Left renal cortex interstitium (tissue), 4 donors: ENCODE data around the gene TRABD2B. TPM values are rescaled to one million over a fixed set of nuclear protein-coding genes. Genes with fewer than 3 reads are reported as not detected.

Source experiments
- DNase-seq, 4 donors: peaks; one replicate each; pipeline ENCODE4 v3.0.0-alpha.2; 2013; ENCODE audit warnings: low read depth in 4 of 4, low spot score in 2 of 4, missing footprints in 1 of 4
- polyA plus RNA-seq, 4 donors: library from polyadenylated mRNA; unstranded; fragments of 120-200 nt; gene quantifications; one replicate each; pipeline ENCODE4 v1.2.1, GENCODE V29; 2013; ENCODE audit not compliant: insufficient read length in 4 of 4

The TRABD2B gene
- polyA plus RNA-seq, 4 donors: 13.9 to 29.5 (median 23.1) TPM

DNA sequence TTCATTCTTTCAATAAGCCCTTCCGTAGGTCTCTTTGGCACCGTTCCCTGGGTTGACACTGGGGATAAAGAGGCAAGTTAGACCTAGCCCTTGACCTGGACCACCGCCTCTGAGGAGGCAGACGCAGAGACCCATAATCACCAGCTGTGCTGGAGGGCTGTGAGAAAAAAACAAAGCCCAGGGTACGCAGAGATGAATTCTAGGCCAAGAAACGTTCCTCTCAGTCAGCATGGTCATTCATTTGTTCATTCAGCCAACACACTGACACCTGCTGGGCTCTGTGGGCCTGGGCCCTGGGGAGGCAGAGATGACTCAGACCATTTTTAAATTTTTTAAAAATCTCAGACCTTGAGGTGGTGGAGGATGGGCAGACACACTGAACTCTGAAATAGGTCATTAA is 26.3 kb upstream of the TRABD2B start:
- DNase-seq: no peak

DNA sequence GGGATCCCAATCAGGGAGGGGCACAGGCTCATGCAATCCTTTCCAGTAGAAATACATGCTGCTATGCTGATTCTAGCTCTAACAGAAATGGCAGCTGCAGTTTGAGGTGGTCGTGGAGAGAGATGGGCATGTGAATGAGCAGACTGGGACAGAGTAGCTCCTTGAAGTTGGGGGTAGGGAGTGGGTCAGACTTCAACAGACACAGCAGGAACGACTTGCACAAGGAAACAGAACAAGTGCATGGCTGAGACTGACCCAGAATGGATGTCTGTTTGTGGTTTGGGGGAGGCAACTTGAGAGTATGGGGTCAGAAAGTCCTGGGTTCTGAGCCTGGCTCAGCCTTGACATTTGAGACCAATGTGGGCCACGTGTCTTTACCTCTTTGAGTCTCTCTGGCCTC is 25.1 kb upstream of the TRABD2B start:
- DNase-seq: no peak

DNA sequence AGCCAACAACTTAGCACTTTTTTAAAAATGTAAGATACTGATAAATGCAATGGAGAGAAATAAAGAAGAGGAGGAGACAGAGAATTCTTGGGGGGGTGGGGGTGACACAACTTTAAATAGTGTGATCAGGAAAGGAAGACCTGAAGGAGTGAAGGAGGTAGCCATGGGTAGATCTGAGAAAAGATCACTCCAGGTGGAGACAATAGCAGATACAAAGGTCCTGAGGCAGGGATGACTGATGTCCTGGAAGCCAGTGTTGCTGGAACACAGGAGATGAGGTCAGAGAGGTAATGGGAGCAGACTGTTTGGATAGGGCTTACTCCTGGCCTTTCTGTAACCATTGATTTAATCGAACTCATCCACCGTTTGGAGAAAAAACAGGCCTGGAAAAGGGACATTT is 24.6 kb upstream of the TRABD2B start:
- no peak for DNase-seq

DNA sequence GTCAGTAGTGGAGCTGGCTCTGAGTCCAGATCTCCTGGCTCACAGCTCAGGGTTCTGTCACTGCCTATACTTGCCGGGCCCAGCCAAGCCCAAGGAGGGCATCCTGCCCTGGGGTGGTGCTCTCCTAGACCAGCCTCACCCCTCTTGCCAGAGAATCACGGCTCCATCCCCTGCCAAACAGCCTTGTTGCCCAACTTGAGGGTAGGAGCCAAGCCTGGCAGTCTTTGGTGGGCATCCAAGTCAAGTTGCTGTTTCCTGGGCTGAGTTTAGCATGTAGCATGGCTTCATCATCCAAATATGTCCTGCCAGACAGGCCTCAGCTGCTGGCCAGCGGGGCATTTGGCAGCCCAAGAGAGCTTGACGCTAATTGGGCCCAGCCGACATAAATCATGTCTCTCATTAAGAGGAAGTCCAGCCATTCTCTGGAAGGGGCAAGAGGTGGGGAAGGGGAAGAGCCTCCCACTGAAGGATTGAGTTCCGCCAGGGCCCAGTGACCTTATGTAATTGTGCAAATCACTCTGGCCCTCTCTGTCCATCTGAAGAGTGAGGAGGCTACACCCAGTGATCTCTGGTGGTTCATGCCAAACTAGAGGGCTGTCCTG is 22.6 kb upstream of the TRABD2B start:
- no peak for DNase-seq

DNA sequence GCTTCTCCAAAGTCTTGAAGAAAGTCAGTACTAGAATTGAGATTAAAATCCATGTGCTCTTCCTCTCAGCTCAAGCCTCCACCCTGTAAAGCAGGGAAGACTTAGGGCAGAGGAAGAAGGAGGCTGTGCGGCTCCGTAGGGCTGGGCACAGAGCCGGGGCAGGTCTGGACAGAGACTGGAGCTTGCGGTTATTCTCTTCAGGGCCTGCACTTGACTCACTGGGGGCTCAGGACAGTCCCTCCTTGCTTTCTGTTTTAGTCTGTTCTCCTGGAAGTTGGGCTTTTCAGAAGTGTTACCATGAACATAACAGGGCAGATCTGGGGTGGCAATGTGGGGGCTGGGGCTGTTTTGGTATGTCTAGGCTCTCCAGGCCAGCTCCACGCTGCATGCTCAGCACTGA is 21.6 kb upstream of the TRABD2B start:
- DNase-seq: no peak

DNA sequence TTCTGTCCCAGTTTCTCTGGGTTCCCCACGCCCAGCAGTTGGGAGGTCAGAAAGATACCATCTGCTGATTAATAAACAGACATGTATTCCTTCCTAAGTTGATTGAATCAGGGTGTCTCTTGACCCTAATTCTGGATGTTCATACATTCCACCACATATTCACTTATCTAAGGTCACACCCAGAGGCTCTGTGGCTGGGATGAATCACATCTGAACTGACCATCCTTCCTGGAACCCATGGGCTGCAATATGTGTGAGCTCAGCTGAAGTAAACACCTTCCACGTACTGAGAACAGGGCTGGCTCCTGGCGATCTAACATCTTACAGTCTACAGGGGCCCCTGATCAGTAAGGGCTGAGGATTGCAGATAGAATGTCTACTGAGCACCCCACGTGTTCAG is 20.5 kb upstream of the TRABD2B start:
- DNase-seq: no peak

DNA sequence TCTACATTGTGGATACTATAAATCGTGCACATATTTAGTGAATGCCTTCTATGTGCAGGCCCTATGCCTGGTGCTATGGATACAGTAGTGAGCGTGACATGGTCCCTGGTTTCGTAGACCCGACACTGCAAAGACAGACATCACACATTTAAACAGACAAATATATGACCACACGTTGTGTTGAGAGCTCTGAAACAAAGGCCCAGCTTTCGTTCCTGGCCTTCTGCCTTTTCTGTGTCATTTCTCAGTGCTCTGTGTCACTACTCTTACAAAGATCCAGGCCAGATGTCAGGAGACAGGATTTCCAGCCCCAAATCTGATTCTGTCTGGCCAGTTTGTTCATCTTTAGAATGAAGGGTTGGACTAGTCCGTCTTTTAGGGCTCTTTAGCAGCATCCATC is 19.3 kb upstream of the TRABD2B start:
- DNase-seq: no peak

DNA sequence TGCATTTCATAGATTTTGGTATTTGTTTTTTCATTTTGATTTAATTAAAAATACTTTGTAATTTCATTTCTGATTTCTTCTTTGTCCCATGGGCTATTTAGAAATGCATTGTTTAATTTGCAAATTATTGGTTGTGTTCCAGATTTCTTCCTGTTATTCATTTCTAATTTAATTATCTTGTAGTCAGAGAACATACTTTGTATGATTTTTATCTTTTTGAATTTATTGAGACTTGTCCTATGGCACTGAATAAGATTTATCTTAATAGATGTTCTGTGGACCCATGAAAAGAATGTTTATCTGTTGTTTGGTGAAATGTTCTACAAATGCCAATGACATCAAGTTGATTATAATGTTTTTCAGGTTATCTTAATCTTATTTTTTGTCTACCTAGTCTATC is 16.1 kb upstream of the TRABD2B start:
- DNase-seq: no peak

DNA sequence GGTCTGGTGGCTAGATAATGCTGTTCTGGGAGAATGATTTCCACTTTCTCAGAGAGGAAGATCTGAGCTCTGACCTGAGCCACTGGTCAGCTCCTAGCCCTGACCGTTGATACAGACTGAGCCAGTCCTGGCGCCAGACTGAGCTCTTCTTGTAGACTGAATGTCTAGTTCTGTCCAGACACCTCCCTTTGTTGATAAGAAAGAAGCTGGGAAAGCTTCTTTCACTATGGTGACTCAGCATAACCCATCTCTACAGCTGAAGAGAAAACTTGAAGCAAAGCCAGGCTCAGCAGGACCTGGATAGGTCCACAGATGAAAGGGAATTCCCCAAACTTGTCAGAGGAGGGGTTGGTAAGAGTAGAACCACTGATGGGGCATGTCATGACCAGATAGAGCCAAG is 9.9 kb upstream of the TRABD2B start:
- no peak for DNase-seq

DNA sequence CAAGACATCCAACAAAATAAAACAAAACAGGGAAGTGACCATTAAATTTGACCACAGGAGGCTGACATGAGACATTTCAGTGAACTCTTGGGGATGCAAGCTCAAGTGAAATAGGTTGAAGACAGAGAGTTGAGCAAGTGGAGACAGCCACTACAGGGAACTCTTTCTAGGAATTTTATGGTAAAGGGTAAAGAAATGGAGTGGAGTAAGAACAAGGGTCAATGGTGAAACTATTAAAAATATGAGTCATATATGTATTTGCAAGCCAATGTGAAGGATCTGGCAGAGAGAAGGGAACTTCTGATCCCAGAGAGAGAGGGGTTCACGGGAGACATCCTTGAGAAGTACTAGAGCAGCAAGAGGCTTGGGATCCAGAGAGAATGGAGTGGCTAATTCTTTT is 9.1 kb upstream of the TRABD2B start:
- no peak for DNase-seq

DNA sequence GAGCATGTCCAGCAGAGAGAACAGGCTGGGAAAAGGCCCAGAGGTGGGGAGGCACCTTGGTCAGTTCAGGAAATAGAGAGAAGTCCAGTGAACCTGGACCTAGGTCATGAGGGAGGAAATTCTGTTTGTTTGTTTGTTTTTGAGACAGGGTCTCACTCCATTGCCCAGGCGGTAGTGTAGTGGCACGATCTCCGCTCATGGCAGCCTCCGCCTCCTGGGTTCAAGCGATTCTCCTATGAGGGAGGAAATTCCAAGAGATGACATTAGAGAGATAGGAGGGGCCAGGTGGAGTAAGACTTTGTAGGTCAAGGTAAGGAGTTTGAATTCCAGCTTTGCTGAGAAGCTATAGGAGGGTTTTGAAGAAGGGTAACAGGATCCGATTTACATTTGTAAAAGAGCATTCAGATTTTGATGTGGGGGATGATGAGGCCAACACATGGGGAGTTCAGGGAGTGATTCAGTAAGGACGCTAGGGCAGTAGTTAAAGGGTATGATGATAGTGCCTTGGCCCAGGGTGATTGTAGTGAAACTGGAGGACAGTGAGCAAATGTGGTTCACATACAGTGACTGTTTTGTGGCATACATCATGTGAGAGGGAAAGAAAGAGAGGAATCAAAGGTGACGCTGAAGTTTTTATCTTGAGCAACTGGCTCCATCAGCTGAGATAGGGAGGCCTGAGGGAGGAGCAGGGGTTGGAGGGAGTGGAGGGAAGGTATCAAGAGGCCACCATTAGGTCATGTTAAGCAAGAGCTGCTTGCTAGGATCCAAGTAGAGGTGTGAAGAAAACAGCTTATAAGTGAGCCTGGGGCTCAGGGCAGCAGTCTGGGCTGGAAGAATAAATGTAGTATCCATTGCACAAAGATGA is 8.3 kb upstream of the TRABD2B start:
- DNase-seq: no peak

DNA sequence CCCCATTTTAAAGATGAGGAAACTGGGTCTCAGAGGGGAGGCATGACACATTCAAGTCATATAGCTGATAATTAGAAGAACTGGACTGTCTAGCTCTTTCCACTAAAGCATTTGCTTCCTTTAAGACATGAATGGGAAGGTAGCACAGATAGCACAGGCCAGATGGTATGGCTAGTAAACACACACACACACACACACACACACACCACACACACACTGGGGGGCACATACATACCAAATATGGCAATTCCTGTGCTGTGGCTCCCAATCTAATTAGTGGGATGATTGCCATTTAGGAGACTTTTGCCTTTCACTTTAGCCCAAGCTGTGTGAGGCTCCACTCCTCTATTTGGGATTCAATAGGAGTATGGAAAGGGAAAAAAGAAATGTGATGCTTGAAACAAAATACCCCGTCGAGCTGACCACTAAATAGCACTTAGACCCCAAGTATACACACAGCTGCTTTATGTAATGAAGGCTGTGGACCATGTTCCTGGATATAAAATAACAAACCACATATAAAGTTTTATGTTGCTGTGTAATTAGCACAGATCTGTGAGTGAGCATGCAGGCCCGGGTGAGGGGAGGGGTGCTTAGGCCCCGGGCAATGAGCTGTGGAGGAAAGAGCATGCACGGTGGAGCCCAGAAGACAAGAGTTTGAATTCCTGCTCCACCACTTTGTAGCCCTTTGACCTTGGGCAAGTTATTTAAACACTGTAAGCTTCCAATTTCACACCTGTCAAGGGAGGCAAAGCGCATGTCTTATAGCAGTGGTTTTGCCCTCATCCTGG is 6.8 kb upstream of the TRABD2B start:
- DNase-seq: peak; percentile 55 to 82 (median 75)

DNA sequence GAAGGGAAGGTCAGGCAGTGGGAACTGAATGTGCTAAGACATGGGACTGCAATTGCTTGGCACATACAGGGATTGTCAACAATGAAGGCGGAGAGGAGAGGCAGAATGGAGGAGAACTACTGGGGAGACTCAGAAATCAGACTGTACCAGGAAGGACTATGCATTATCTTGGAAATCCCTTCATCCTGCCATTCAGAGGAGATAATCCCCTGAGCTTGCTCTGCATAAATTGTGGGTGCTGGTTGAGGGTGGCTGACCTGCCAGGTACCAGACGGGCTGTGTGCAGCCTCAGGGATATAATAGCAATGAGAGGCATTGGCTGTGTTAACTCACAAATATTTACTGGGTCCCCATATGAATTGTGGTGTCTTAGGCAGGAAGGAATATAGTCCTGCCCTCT is 5.0 kb upstream of the TRABD2B start:
- no peak for DNase-seq

DNA sequence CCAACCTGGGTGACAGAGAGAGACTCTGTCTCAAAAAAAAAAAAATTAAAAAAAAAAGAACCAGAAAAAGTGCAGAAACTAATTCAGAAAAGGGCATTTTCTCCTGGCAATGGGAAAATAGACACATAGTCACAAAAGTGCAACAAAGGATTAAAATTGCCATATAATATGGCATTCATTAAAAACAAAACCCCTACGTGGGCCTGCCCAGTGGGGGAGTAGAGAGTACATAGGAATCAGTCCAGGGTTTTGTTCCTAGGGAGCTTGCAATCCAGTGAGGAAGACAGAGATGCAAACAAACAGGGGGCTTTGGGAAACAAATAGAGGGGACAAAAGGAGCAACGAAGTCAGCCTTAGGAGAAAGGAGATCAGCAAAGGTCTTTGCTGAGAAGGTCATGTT is 4.5 kb upstream of the TRABD2B start:
- no peak for DNase-seq

DNA sequence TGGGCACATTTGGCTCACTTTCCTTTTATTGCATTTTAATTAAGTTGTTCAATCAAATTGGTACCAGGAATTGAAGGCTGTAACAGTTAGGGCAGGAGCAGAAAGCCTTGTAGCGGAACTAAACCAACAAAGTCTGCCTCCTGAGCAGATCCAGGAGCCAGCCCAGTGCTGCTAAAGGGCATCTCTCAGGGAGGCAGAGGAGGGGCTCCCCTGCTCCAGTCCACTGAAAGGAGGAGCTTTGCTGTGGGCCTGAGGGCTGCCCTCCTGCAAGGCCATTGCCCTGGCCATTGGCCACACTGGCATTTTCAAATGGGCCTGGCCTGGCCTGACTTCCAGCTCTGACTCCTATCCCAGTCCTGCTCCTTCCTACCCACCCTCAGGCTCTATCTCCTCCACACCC is 3.7 kb upstream of the TRABD2B start:
- no peak for DNase-seq

DNA sequence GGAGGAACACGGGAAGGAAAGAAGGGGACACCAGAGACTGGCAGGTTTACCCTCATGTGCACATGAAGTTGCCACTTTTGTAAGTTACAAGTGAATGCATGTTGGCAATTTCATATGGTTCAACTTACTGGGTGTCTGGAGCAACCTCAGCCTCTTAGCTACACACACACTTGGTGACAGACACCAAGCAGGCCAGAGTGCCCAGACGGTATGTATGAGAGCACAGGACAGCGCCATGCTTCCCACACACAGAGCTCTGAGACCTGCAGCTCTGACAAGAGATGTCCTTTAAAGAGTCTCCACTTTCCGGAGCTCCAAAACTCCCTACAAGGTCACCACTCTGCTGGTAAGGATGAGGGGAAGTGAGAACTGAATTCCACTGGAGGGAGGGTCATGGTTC is 1.9 kb upstream of the TRABD2B start:
- no peak for DNase-seq

DNA sequence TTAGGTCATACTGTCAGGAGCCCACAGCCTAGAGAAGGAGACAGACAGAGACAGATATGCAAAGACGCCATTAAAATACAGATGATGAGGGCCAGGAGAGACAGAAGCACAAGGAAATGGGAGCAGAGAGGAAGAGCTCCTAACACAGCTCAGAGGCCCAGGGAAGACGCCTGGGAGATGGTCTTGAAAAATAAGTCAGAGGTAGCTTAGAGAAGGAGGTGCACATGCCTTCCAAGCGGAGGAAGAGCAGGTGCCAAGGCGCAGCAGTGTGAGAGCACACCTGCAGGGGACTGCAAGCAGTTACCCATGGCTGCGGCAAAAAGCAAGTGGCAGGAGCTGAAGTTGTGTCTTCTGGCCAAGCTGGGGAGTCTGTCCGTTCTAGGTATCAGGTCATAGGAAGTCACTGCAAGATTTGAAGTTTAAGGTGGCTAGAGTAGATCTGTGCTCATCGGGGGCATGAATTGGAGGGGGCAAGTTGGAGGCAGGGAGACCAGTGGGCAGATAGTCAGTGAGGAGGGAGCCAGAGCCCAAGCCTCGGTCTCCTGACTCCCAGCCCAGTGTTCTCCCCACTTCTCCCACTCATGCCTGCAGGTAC is 1.3 kb upstream of the TRABD2B start:
- DNase-seq: no peak

DNA sequence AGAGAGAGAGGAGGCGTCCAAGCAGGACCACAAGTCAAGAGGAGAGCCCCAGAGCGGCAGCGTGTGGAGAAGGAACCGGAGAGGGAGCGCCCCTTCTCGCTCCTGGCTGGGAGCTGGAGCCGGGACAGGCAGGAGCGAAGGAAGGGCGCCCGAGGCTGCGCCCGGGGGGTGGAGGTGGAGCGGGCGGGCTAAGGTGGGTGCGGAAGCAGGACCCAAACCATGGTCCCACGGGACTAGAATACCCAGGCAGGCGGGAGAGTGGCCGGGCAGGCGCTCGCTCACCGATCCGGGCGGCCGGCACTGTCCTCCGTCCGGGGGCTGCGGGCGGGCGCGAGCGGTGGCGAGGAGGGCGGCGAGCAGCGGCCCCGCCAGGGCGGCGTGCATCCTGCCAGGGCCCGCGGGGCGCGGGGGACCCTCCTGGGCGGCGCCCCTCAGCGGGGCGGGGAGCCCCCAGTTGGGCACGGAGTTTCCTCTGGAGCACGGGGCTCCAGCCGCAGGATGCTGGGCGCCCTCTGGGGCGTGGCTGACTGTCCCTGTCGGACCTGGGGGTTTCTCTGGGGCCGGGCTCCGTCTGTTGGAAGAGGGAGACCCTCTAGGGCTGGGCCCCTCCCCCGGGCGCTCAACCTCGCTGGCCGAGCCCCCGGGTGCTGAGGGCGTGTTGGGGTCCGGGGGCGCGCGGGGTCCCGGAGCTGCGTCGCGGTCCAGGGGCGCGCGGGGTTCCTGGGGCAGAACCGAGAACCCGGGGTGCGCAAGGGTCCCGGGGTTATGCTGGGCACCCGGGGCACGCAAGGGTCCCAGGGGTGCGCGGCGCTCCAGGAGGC is 569 bp downstream of the TRABD2B start:
- no peak for DNase-seq

DNA sequence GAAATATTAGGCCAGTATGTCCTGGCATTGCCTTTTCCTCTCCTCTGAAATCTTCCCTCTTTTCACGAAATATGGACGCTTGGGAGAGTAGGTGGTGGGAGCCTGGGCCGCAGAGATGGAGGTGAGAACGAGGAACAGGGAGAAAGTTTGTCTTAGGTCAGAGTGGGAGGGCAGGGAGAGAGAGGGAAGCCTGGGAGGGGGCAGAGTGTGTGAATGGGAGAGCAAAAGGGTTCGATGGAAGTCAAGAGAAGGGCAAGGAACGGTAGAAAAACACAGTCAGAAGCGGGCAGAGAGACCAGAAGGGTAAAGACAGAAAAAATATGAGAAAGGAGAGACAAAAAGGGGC is 1.2 kb downstream of the TRABD2B start:
- no peak for DNase-seq

DNA sequence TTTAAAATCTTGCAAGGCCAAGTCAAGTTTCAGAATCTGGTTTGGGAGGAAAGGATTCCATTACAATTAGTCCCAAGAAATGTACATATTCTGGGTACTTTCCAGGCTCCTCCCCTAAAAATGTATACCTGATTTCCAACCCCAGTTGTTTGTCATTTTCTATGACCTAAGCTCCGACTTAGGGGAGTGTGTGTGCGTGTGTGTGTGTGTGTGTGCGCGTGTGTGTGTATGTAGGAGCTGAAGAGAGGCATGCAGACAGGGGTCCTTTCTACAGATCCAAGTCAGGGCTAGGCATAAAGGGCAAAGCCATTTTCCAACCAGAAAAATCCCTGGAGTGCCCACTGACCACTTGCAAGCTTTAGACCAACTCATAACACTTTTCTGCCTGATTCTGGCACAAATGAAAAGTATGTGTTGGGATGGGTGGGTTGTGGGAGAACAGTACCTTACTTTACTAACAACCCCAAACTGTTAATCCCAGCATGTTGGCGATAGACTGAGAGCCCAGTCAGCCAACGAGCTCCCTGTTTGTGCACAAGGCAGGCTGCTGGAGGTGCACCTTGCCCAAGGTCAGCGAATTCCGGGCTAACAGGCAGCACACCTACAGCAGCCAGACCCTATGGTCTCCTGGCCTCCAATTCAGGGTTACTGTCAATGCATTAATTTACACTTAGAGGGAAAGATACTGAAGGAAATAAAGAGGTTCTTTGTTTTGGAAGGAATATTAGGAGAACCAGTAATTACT is 1.7 kb downstream of the TRABD2B start:
- DNase-seq: no peak
